Effector CD4-positive, alpha-beta T cell (primary cell): Measurements from ENCODE around the gene PTCRA.
A peak's percentile ranks its signal among the peaks of the same experiment; 100 is the strongest.
"Not testable (repeated sequence)": the region's sequence is repeated elsewhere in the genome, so short reads cannot be mapped to it uniquely, and the experiment has no call there.

Source experiments
- DNase-seq: peaks from one replicate; pipeline ENCODE4 v3.0.0-alpha.2; 2020

The PTCRA gene

GRCh38 chr6:42942444-42942843 is 26.6 kb downstream of the PTCRA start:
- DNase-seq = no peak

DNA sequence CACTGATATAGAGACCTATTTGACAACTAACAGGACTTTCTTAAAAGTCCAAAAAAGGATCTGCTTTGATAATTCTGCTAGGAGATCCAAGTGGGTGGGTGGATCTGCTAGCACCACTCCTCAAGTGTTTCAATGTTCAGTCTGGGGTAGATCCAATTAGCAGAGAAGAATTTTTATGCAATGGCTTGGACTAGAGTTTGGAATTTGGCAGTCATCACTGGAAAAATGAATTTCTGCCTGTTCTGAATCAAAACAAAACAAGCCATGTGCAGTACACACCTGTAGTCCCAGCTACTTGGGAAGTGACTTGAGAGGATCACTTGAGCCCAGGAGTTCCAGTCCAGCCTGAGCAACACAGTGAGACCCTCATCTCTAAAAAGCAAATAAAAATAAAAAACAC is 32.1 kb downstream of the PTCRA start:
- DNase-seq = no peak

DNA sequence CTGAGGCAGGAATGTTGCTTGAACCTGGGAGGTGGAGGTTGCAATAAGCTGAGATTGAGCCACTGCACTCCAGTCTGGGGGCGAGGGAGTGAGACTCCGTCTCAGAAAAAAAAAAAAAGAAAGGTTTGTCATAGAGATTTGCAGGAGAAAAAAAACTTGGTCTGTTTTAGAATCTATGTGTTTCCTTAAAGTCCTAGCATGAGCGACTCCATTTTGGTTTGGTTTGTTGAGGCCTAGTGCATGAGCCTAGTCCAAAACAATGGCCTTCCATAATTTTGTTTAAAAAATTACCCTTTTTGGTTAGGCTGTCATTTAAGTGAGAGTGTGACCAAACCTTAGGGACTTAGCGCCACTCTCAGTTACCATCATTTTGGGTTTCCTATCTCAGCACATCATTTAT is 36.5 kb downstream of the PTCRA start:
- no peak for DNase-seq

DNA sequence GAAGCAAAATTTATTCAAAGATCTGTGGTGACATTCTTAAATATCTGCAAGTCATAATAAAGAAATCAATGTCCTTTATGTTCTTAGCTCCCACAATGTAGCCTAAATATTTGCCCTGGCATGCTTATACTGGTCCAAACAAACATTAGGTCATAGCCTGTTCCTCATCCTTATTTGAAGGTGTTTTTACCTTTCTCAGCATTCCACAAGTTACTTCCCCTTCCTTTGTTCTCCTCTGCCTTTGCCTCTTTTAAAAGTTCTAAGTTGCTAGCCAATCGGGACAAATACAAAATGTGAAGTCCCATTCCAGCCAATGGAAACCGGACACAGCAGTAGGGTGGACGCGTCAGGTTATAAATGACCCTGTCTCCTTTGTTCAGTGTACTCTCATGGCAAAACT is 38.6 kb downstream of the PTCRA start:
- DNase-seq = not testable (repeated sequence)

DNA sequence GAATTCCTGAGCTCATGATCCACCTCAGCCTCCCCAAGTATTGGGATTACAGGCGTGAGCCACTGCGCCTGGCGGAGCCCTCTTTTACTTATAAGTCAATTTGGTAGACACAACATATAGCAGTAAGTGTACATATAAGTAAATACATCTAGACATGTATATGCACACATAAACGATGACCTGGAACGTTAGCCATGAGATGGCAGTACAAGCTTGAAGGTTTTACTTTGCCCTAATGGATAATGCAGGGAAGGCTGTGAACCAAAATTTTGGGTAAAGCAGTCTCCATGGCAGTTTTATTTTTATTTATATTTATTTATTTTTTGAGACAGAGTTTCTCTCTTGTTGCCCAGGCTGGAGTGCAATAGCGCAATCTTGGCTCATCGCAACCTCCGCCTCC is 42.3 kb downstream of the PTCRA start:
- no peak for DNase-seq

DNA sequence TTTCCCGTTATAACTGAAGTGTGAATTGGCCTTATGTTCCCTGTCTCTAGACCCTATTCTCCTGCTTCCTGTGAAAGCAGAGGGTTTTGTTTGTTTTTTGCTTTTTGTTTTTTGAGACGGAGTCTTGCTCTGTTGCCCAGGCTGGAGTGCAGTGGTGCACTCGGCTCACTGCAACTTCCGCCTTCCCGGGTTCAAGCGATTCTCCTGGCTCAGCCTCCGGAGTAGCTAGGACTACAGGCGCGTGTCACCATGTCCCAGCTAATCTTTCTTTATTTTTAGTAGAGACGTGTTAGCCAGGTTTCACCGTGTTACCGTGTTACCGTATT is 44.0 kb downstream of the PTCRA start:
- DNase-seq = no peak

- DNase-seq = peak; percentile 18
These were observed 44.6 kb downstream of the PTCRA start, which contains the start of gene GNMT for GRCh38 chr6:42960243-42961019. Gene GNMT (plus strand): TSS chr6:42960754. CDS start chr6:42960768, 14 bp downstream.

DNA sequence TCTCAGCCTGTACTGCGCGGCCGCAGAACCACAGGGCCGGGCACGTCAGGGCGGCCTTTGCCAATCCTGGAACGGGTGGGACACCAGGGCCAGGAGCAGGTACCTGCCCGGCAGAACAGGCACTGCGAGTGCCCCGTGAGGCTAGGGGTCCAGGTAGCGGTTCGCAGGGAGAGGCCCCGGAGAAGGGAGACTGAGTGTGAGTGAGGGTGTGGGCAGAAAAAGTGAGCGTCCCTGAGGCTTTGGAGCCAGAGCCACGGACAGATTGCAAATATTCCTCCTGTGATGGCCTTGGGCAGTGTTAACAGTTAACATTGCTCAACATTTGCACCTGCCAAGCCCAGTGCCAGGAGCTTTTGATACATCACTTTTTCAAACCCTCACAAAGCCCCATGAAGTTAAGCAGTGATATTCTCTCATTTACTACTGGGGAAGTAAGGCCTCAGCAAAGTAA is 45.2 kb downstream of the PTCRA start:
- DNase-seq = no peak

DNA sequence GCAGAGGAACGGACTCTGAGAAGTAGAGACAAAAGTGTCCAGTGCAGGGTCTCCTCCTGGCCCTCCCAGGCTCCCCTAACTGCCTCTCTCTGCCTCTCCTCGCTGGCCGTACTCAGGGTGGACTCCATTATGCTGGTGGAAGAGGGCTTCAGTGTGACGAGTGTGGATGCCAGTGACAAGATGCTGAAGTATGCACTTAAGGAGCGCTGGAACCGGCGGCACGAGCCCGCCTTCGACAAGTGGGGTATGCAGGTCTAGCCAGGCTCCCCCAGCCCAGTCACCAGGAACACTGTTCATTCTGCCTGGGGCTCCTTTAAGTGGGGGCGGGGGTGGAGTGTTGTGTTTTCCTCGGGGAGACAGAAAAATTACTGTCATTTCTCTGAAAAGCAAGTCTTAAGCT is 46.2 kb downstream of the PTCRA start:
- no peak for DNase-seq

- no peak for DNase-seq
These were observed 46.8 kb downstream of the PTCRA start for GRCh38 chr6:42962502-42963178.

GRCh38 chr6:42963179-42963854 is 47.5 kb downstream of the PTCRA start:
- no peak for DNase-seq

DNA sequence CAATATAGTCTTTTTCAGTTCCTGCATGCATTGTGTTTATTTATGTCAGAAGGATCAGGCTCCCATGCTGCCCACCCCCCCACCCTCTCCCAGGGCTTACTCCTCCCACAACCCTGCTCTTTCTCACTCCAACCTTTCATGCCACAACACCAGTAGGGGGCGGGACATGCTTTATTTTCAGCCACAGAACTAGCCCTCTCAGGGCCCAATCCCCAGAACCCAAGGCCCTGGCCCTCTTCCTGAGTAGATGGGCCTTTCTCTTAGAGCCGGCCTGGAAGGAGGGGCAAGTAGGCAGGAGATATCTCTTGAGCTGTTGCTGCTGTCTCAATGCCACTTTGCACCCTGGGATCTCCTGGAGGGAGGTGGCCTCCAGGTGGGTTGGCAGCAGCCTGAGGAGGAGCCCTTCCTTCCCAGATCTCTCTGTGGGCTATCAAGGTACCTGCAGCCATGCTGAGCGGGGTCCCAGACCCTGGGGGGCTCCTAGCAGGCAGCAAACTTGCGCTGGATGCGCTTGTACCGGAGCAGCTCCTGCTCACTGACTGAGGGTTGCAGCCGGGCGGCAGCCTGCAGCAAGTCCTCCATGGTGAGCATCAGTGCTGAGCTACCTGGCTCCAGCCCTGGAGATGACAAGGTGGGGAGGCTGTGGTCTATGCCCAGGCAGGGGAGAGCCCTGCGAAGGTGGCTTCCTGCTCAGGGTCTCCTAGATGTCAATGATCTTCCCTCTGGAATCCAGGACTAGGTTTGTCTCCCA is 48.2 kb downstream of the PTCRA start:
- no peak for DNase-seq

- no peak for DNase-seq
These were observed 50.7 kb downstream of the PTCRA start for GRCh38 chr6:42966571-42966970.

DNA sequence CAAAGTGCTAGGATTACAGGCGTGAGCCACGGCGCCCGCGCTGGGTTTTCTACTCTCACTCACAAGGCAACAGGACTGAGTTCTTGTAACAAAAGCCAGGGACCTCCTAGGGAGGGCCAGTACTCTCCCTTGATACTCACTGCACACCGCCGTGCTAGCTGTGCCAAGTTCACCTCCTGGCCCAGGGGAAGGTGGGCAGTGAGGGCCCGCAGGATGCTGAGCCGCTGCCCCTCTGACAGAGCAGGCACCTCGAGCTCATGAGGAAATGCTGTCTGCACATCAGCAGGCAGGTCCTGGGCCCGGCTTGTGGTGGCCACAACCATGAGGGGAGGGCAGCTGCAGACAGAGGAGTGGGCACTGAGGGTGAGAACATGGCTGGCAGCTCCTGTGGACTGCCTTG is 51.4 kb downstream of the PTCRA start:
- DNase-seq = no peak

DNA sequence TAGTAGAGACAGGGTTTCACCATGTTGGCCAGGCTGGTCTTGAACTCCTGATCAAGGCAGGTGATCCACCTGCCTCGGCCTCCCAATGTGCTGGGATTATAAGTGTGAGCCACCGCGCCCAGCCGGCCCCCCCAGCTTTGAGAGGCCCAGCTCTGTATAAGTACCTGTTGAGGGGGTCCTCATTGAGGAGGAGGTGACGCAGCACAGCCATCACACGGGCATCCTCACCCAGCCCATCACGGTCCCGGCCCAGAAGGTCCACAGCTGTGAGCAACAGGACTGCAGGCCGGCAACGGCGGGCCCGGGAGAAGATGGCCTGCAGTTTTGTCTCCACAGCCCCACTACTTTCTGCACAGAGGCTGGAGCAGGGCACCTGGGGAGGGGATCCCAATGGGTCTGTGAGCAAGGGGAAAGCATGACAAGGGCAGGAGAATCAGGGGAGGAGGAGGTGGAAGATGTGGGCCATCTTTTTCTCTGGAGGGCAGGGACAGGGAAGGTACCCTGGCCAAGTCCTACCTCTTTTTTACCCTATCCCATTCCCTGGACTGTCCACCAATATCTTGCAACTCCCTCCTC is 52.4 kb downstream of the PTCRA start:
- DNase-seq = no peak

- DNase-seq = no peak
These were observed 52.9 kb downstream of the PTCRA start for GRCh38 chr6:42968783-42969182.

DNA sequence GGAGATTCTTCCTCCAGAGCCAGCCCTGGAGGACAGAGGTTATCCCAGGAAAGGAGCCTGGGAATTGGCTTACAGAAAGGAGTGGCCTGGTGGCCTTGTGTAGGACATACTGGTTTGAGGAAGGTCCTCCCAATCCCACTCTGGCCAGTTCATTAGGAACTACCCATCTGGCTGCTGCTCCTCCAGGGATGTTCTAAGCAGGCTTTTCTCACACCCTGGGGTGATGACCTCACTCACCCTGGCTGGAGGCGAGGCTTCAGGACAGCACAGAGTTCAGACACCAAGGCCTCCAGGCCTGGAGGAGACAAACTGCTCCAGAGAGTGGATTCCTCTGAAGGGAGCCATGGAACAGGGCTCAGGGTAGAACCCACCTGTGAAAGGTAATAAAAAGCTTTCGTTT is 53.6 kb downstream of the PTCRA start:
- no peak for DNase-seq

- DNase-seq = no peak
These were observed 54.1 kb downstream of the PTCRA start for GRCh38 chr6:42969934-42970333.

DNA sequence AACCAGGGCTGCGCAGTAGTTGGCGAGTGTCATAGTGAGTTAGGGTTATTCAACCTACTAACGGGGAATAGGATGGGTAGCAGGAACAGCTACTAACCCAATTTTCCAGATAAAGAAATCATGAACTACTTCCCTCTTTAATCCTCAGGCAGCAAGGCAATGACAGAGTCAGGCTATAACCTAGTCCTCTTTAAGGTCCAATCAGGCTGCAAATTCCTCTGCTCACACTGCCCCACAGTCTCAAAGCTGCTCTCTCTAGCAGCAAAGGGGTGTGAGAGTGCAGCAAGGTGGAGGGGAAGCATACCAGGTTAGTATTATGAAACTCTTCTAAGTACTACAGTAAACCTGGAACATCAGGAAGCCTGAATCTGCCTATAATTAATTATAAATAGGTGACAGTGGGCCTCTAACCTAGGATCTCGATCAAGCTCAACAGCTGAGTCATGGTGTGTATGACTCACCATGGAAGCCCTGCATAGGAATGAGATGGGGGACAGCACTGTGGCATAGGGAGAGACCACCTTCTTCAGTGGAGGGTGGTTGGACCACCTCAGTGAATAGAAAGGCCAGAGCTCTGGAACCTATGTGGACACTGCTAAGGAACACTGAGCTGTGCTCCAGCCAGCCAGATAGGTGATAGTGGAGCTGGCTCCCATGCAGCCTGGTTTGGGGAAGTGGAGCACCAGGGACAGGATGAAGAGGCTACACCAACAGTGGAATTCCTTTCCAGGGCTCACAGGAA is 55.2 kb downstream of the PTCRA start:
- no peak for DNase-seq

GRCh38 chr6:42971746-42972327 is 56.0 kb downstream of the PTCRA start:
- DNase-seq = no peak

DNA sequence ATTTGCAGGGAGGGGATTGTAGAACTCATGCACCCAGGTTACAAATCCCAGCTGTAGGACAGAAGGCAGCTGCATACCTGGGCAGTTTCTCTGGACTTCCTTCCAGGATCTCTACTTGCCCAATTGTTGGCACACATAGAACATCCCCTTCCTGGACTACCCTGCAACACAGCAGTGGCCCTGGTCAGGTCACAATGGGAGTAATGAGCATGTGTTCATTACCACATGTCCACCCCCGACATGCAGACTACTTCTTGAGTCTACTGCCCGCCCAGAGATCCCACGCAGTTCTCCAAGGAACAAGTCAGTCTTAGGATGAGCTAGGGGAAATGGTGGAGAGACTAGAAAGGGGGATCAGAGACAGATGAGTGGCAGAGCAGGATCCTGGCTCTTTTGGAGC is 58.1 kb downstream of the PTCRA start:
- no peak for DNase-seq
